HG03354 (cell line): ENCODE measurements around the gene DOCK3.
A peak's percentile ranks its signal among the peaks of the same experiment; 100 is the strongest.
"Not testable (repeated sequence)": the region's sequence is repeated elsewhere in the genome, so short reads cannot be mapped to it uniquely, and the experiment has no call there.

ENCODE experiments used
- ATAC-seq: cut with Tn5 transposase; IDR thresholded peaks from one replicate; pipeline ENCODE4 v1.9.1; 2021; ENCODE audit warnings: mild to moderate bottlenecking; ENCODE audit not compliant: unreplicated experiment, poor library complexity, severe bottlenecking

DOCK3 gene

DNA sequence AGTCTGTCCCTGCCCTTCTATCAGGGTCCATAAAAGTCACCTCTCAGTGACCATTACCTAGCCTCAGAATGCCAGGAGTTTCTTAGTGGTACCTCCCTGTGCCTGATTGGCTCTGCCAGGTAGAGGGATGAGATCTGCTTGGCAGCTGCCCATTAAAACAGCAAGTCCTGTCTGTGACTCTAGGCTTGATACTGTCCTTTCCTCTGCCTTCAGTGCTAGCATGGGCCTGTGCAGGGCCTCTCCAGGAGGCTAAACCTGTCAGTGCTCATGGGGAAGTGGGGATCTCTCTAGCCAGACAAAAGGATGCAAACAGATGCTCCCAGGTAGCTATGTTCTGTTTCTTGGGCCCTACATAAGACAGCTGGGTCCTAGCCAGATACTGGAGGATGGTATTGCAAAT is 700.4 kb downstream of the DOCK3 start:
- ATAC-seq: no peak

DNA sequence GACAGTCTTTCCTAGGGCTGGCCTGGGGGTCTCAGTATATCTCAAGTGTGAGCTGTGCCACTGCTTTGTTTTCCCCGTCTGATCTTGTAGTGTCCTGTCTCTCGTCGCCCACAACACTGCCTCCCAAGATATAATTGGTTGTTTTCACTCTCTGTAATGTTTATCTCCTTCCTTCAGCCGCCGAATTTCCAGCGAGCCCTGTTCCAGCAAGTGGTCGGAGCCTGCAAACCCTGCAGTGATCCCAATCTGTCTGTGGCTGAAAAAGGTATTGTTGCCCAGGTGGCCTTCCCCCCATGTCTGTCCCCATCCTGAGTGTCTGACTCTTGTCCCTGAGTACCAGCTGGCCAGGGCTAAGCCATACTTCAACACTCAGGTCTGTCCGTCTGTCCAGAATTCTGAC is 700.8 kb downstream of the DOCK3 start:
- no peak for ATAC-seq

DNA sequence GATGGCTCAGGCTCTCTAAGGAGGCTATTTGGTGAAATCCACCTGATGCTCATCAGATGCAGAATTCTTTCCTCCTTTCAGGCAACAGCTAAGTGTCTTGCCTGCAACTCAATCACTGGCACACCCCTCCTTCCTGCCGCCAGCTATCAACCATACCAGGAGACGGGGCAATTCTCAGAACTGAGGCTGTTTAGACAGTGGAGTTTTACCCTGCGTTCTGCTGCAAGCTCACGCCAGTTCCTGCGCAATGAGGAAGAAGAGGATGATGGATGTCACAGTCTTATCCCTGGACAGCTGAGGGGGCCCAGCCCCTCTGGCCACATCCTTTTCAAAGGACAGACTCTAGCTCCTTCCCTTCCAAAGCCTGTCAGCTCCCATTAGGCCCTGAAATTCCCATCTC is 703.3 kb downstream of the DOCK3 start:
- ATAC-seq: no peak

DNA sequence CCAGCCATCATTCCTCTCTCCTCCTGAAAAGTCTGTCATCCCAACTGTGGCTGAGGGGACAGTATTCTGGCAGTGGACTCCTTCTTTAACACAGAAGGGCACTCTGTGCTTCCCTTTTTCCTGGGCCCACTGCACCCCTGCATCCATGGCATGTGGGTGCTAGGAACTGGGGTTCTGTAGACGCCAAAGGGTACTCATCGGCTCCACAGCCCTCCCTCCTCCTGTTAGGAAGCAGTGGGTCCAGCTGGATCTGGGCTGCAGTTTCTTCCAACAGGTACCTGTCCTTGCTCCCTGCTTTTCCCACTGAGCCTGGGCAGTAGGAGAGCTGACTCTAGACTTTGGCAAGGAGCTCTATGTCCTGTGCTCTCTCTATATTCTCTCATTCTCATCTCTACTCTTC is 704.0 kb downstream of the DOCK3 start:
- no peak for ATAC-seq

DNA sequence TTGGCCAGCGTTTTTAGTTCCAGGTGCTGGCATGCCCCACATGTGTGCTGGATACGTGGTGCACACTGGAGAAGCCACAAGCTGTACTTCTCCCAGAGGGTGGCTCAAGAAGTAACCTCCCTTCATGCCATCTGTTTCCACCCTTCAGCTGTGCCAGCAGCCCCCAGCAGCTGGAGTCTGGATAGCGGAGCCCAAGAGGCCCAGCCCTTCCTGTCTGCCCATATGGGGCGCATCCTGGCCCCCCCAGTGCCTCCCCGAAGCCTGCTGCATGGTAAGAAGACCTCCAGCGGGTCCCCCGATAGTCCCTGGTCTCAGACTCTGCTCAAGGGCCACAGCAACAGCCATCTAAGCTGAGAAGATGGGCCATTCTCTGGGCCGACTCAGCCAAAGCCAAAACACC is 704.6 kb downstream of the DOCK3 start:
- ATAC-seq: no peak

DNA sequence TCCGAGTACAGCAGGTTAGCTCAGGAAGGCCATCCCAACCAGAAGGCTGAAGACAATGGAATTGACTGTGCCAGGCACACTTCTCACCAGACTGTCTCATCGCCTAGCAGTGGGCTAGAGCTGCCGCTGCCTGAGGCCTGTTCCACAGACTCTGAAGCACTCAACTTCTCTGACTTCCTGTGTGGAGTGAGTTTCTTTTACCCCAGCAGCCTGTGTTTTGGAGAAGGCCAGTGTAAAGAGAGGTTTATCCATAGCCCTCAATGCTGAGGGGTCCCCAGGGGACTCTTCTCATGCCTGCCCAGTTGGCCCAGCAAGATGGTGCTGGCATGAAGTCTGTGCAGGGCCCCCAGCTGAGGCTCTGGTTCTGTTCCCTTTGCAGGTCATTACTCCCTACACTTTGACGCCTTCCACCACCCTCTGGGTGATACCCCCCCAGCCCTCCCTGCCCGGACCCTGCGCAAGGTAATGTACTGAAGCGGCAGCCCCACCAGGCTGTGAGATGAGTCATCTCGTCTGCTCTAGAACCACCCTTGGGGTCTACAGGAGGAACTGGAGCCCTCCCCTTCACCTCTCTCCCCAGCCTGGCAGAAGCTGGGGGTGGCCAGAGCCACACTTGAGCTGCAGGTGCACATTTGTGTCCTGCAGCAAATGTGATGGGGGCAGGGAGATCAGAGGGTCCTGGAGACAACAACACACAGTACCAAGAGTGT is 705.2 kb downstream of the DOCK3 start:
- no peak for ATAC-seq

DNA sequence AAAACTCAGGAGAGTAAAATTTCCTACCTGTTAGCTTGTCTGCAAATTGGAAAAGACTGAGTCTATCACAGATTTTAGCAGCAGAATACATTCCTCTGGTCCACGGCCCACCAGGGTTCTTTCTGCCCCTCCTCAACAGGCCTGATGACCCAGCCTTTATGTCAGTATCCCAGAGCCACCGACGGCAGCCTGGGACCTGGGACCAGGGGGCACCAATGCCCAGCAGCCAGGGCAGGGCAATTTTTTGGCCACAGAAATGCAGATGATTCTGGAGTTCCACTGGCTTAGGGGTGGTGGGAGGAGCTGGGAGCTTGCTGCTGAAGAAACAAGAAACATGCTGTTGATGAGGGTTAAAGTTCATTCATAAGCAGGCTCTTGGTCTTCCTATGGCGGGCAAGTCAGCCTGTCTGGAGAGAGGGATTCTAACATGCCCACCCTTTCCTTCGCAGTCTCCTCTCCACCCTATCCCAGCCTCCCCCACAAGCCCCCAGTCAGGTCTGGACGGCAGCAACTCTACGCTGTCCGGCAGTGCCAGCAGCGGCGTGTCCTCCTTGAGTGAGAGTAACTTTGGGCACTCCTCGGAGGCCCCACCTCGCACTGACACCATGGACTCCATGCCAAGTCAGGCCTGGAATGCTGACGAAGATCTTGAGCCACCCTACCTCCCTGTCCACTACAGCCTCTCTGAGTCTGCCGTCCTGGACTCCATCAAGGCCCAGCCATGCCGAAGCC is 706.0 kb downstream of the DOCK3 start:
- no peak for ATAC-seq

DNA sequence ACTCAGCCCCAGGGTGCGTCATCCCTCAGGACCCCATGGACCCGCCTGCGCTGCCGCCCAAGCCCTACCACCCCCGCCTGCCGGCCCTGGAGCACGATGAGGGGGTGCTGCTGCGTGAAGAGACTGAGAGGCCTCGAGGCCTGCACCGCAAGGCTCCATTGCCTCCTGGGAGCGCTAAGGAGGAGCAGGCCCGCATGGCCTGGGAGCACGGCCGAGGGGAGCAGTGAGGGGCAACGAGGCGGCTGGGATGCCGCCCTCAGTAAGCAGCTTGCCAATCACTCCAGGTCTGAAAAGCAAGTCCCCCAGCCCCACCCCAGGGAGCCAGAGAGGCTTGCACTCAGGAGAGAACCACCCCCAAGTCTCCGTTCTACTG is 706.6 kb downstream of the DOCK3 start:
- ATAC-seq: no peak

DNA sequence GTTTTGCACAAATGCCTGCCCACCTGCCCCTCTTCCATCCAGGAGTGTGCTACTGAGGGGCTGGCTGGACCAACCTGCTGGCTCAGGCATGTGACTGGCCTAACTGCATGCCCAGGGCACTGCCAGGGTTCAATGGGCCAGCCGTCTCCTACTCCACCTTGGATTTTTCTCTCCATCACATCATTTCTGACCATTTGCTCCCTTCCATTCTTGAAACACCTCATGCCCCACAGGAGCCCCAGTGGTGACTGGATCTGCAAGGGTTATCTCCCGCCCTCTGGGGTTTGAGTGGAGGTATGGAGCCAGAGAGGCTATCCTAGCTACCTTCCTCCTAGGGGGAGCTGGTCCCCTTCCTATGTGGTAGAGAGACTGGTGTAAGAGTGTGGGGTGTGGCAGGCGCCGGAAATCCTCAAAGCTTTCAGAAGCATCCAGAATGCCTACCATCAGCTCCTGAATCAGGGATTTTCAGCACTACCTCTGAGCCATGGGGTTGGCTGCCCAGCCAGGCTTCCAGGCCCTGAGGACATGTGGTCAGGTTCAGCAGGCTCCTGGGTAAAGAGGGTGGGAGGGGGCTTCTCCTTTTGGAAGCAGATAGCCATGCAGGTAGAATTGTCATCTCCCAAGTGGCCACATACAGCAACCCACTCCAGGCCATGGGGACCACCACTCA is 707.5 kb downstream of the DOCK3 start:
- no peak for ATAC-seq

DNA sequence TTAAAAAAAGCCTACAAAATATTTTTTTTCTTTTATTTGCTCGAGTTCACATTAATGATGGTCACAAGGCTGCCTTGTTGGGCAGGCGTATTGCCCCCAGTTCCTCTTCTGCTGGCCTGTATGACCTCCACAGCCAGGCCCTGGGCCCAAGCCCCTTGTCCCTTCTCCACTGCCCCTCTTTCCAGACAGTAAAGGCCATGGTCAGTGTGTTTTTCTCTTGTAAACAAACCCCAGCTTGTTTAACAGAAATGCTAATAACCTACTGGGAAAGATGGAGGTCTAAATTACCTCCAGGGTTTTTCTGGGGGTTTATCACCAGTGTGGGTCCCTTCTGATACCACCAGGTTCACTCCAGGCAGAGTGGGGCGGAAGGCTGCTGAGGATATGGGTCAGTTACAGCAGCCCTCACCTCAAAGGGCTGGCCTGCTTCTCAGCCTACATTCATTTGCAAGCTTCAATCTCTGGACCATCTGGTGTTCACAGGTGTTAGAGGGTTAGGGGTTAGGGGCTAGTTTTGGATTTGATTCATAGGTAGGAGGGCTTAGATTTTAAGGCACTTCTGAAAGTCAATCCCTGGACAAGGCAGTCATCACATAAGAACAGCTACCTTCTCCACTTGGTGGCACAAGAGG is 708.3 kb downstream of the DOCK3 start:
- ATAC-seq: no peak

DNA sequence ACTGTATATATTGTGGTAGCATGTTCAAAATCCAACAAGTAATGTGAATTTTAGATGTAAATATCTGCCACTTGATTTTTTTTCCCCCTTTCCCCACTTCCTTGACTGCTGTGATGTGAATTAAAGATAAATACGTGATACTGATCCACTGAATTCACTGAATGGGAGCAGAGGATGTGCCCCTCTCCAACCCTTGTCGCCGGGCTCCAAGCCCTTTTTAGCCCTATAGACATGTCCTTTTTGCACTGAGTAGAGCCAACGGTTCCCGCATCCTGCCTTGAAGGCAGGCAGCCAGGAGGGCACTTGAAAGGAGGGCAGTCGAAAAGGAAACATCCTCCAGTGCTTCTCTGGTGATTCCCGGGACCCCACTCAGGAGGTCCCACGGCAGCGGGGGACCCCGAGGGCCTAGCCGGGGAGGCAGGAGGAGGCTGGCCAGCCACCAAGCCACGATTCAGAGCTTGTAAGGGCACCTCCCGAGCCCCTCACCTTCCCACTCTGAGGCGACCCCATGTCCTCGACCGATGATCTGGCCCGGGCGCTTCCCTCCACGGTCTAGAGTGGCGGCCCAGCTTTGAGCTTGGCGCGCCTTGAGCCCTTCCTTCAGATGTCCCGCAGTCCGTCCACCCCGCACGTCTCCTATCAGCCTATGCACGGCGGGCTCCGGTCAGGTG is 709.5 kb downstream of the DOCK3 start:
- peak; percentile 27 for ATAC-seq

DNA sequence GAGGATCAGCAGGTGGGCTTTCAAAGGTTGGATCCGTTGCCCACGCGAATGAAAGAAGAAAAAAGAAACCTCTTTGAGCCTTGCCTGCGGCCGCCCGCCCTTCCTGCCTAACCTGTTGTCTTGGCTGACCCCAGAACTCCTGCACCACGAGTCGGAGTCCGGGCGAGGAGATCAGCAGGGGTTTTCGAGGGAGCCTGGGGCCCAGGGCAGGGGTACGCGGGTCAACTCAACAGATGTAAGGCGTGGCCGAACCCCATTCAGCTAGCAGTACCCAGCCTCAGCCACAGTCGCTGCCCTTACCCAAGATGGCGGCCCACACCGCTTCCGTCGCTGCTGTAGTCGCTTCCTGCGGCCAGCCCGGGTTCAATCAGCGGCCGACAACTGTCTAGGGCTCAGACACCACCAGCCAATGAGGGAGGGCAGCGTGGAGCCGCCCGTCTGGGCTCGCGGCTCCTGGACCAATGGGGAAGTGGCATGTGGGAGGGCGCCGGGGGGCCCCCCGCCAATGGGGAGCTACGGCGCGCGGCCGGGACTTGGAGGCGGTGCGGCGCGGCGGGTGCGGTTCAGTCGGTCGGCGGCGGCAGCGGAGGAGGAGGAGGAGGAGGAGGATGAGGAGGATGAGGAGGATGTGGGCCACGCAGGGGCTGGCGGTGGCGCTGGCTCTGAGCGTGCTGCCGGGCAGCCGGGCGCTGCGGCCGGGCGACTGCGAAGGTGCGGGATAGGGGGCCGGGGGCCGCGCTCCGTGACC is 710.2 kb downstream of the DOCK3 start, which contains the start of gene MANF:
Gene MANF, plus strand, starts transcription at position 566 of the 748 bp plus-strand sequence. Its CDS starts 52 bp downstream, at position 618.
- peak; percentile 96 for ATAC-seq

DNA sequence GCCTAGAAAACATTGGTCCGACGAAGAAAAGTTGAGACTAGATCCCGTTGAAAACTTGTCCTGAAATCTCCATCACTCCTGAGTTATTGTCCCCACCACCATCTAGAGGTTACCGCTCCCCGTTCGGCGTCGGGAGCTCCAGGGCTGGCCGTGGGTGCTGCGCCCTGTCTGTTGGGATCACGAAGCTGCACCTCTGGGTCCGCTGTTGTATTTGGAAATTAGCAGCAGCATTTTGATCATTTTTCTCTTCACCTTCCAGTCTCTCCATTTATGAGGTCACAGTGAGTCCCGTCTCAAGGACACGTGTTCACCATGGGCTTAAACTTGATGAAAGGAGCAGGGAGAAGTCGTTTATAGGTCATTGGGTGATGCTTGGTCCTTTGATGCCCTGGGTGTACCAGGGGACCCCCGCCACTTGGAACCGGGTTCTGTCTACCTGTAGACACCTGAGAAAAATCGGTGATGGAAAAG is 710.9 kb downstream of the DOCK3 start:
- no peak for ATAC-seq

DNA sequence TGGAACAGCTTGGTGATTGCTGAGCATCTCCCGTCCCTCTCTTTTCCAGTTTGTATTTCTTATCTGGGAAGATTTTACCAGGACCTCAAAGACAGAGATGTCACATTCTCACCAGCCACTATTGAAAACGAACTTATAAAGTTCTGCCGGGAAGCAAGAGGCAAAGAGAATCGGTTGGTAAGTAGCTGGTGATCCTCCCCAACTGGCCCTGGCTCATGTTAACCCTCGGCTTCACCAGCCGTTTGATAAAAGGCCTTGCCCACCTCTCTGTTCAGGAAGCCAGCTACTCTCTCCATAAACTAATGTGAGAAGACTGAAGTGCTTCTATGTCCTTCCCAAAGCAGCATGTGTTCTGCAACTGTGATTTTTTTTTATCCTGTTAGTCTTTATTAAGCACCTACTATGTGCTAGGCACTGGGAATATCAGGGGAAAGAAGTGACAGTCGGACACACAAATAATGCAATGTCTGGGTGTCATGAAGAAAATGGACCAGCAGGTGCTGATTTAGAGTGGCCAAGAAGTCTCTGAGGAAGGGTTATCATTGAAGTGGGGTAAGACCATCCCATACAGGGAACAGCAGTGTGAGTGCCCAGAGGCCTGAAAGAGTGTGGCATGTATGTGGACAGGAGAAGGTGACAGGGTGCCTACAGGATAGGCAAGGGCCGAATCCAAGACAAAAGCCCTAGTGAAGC is 711.6 kb downstream of the DOCK3 start:
- no peak for ATAC-seq

DNA sequence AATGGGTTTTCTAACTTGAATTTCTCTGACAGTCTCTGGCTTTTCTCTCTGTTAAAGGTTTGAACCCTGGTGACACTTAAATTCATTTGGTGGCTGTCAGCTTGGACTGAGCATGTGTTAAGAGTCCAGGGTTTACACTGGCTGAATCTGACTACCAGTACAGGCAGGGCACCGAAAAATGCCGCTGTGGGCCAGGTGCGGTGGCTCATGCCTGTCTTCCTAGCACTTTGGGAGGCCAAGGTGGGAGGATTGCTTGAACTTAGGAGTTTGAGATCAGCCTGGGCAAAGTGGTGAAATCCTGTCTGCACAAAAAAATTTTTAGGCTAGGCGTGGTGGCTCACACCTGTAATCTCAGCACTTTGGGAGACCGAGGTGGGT is 712.1 kb downstream of the DOCK3 start:
- ATAC-seq: no peak

DNA sequence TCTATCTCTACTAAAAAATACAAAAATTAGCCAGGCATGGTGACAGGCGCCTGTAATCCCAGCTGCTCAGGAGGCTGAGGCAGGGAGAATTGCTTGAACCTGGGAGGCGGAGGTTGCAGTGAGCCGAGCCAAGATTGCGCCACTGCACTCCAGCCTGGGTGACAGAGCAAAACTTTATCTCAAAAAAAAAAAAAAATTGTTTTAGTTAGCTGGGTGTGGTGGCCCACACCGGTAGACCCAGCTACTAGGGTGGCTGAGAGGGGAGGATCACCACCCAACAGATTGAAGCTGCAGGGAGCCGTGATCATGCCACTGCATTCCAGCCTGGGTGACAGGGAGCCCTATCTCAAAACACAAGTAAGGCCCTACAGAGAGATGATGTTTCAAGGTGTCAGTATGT is 712.6 kb downstream of the DOCK3 start:
- not testable (repeated sequence) for ATAC-seq

DNA sequence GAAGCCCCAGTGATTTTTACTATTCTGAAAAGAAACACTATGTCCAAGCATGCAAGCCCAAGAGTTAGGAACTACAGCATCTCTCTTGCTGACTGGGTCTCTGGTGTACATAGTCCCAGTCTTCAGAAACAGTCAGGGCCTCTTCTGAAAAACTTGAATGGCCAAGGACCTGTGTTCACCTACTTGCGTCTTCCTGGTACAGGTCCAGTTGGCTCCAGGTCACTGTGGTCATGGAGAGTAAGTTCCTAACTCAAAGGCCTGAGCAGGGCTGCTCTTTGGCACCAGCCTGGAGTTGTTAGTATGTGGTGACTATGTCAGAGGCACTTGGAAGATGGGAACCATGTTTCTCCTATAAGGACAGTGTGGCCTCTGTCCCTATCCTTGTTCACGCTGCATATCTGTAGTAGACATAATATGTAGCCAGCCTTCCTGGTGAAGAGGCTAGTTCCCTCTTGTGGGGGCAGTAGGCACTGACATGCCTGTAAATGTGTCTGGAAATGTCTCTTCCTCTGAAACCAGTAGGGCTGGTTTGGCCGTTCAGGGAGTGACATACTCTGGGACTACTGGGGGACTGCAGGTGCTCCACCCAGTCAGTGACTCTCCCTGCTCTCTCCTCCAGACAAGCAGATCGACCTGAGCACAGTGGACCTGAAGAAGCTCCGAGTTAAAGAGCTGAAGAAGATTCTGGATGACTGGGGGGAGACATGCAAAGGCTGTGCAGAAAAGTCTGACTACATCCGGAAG is 713.7 kb downstream of the DOCK3 start:
- no peak for ATAC-seq
